HG03520 (cell line): ENCODE measurements around the gene MOB1A.
A peak's percentile ranks its signal among the peaks of the same experiment; 100 is the strongest.
"Not testable (repeated sequence)": the region's sequence is repeated elsewhere in the genome, so short reads cannot be mapped to it uniquely, and the experiment has no call there.

Experiments
- ATAC-seq: cut with Tn5 transposase; IDR thresholded peaks from one replicate; pipeline ENCODE4 v1.9.1; 2021; ENCODE audit warnings: mild to moderate bottlenecking, moderate library complexity; ENCODE audit not compliant: unreplicated experiment

MOB1A gene

GRCh38 chr2:74199275-74199701, 20.6 kb upstream of the MOB1A start:
- no peak for ATAC-seq

- ATAC-seq = peak; percentile 86
Observed at GRCh38 chr2:74198461-74199274, 20.0 kb upstream of the MOB1A start, which contains the start of gene MTHFD2. Gene MTHFD2, plus strand, starts transcription at chr2:74198615. Its CDS starts 27 bp downstream, at chr2:74198642.

GRCh38 chr2:74198023-74198460, 19.4 kb upstream of the MOB1A start:
- ATAC-seq = no peak

GRCh38 chr2:74197049-74197448, 18.4 kb upstream of the MOB1A start:
- ATAC-seq = no peak

GRCh38 chr2:74194799-74195198, 16.1 kb upstream of the MOB1A start:
- no peak for ATAC-seq

GRCh38 chr2:74191596-74192380, 13.1 kb upstream of the MOB1A start:
- ATAC-seq = no peak

GRCh38 chr2:74188696-74189095, 10.0 kb upstream of the MOB1A start:
- no peak for ATAC-seq

GRCh38 chr2:74188018-74188601, 9.4 kb upstream of the MOB1A start:
- no peak for ATAC-seq

GRCh38 chr2:74186706-74187105, 8.0 kb upstream of the MOB1A start:
- ATAC-seq = not testable (repeated sequence)

GRCh38 chr2:74186038-74186437, 7.4 kb upstream of the MOB1A start:
- ATAC-seq = peak; percentile 58

GRCh38 chr2:74183878-74184277, 5.2 kb upstream of the MOB1A start:
- ATAC-seq = no peak

GRCh38 chr2:74181739-74182138, 3.1 kb upstream of the MOB1A start:
- peak; percentile 19 for ATAC-seq

- peak; percentile 3 for ATAC-seq
Observed at GRCh38 chr2:74179063-74179865, 585 bp upstream of the MOB1A start.

GRCh38 chr2:74177696-74178095, 983 bp downstream of the MOB1A start:
- ATAC-seq = no peak

GRCh38 chr2:74174909-74175308, 3.8 kb downstream of the MOB1A start:
- ATAC-seq = no peak

- ATAC-seq = no peak
Observed at GRCh38 chr2:74168739-74169138, 9.9 kb downstream of the MOB1A start.

- ATAC-seq = no peak
Observed at GRCh38 chr2:74164761-74165160, 13.9 kb downstream of the MOB1A start.

- no peak for ATAC-seq
Observed at GRCh38 chr2:74162951-74163350, 15.7 kb downstream of the MOB1A start.

GRCh38 chr2:74155830-74156229, 22.8 kb downstream of the MOB1A start:
- no peak for ATAC-seq

GRCh38 chr2:74152954-74153353, 25.7 kb downstream of the MOB1A start:
- no peak for ATAC-seq
